GM19463 (cell line): ENCODE results near the gene FAM111B.
"Not testable (repeated sequence)": the region's sequence is repeated elsewhere in the genome, so short reads cannot be mapped to it uniquely, and the experiment has no call there.

Source experiments
- ATAC-seq: cut with Tn5 transposase; IDR thresholded peaks from one replicate; pipeline ENCODE4 v1.9.1; 2021; ENCODE audit warnings: mild to moderate bottlenecking, moderate library complexity; ENCODE audit not compliant: unreplicated experiment

FAM111B gene

DNA sequence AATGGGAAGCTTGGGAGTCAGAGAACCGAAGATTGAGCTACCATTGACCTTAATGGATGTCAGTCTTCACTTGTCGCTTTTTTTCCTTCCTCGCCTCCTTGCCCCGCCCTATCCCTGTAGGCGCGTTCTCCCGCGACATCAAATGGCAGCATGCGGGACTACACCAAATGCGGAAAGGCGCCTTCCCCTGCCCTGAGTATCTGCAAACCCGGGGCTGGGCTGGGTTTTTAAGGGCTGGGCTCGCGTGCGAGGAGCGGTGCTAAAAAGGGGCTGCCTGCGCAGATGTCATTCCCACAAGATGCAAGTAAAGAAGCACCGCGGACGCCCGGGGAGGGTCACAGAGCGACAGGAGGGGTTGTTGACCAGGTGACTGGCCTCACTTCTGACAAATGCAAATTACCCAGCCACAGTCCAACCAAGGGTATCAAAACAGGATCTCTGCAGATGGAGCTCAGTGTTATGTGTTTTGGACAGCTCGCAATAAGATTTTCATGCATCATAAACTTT is 4.7 kb upstream of the FAM111B start:
- peak; percentile 62 for ATAC-seq

DNA sequence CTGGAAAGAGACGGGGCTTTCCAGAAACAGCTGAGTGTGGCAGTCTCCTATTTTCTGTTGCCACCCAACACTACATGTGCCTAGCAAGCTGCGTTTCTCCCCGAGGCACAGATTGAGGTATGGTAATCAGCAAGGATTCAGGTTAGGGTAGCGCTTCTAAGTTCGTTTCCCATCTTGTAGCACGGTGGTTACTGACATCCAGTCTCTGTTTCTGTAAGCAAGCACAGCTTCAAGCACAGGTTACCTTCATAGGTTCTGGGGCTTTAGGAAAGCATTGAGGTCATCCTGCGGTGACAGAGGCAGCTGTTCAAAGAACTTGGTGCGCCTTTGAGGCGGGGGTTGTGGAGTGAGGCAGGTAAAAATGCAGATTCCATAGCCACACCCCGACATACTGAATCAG is 684 bp downstream of the FAM111B start:
- ATAC-seq: peak; percentile 28

DNA sequence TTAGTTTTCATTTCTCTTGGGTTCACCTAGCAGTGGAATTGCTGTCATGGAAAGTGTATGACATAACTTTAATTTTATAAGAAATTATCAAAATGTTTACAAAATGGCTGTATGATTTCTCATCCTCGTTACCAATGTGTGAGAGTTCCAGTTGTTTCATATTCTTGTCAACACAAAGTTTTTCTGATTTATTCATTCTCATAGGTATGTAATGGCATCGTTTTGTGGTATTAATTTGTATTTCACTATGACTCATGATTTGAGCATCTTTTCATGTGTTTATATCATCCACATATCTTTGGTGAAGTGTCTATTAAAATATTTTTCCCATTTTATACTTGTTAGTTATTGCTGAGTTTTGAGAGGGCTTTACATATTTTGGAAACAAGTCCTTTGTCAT is 5.5 kb downstream of the FAM111B start:
- ATAC-seq: no peak

- ATAC-seq: no peak
Observed at GRCh38 chr11:59114344-59114743, 7.3 kb downstream of the FAM111B start.

- no peak for ATAC-seq
Observed at GRCh38 chr11:59115553-59115952, 8.5 kb downstream of the FAM111B start.

- ATAC-seq: no peak
Observed at GRCh38 chr11:59117774-59118173, 10.7 kb downstream of the FAM111B start.

- no peak for ATAC-seq
Observed at GRCh38 chr11:59119826-59120225, 12.8 kb downstream of the FAM111B start.

DNA sequence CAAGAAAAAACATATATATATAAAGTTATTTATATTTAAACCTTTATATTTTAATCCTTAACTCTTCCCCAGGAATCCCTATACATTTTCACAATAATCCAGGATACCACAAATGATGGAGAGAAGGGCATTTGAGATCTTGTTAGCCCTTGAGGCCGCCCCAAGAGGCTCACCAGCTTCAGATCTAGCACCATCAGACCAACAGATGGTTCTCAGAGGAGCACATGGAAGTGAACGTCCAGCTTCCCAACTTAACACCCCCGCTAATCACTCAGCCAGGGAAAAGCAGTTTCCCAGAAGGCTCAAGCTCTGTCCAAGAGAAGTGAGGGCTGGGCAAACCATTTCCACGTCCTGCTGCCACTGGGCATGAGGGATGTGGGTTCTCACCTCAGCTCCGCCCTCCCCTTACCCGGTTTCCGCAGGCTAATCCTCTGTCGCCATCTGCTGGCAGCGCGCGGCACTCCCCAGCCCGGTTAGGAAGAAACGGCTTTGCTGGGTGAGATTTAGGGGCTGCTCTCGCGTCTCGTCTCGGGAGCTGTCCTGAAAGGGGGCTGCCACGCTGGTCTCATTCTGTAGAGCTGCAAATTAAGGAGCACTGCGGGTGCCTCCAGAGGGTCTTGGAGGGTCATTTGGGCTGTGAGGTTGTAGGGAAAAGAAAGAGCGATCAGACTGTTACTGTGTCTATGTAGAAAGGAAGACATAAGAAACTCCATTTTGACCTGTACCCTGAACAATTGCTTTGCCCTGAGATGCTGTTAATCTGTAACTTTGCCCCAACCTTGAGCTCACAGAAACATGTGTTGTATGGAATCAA is 28.8 kb downstream of the FAM111B start:
- ATAC-seq: peak; percentile 99

- not testable (repeated sequence) for ATAC-seq
Observed at GRCh38 chr11:59136551-59136950, 29.5 kb downstream of the FAM111B start.

DNA sequence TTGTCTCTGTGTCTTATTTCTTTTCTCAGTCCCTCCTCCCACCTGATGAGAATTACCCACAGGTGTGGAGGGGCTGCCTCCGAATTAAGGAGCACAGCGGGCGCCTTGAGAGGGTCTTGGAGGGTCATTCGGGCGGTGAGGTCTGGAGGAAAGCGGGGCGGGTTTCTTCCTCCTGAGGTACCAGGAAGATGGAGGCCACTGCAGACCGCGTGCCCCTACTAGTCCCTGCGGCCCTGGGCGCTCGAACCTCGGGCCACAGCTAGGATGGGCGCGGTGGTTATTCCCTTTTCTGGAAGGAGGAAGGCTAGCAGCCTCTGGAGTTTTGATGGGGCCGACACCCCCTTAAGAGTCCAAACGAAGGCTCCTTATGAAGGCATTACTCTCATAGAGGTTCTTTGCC is 30.2 kb downstream of the FAM111B start:
- ATAC-seq: no peak

DNA sequence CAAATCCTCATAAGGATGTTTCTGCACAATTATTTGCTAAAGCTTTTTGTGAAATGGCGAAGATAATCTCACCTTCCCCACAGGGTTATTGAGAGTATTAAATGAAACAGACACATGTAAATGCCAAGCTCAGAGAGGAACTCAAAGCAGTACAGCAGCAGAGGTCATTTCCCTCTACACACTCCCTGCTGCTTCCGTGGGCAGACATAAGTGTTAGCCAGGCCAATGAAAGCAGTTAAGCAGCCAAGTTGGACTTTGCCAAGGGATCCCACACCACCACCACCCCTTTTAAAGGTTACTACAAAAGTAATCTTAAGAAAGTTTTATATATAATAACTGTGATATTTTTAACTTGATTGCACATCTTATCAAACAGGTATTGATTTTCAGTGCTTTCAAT is 31.6 kb downstream of the FAM111B start:
- no peak for ATAC-seq

GRCh38 chr11:59141191-59141590 is 34.2 kb downstream of the FAM111B start:
- no peak for ATAC-seq

- ATAC-seq: no peak
Observed at GRCh38 chr11:59141673-59142460, 34.8 kb downstream of the FAM111B start.

DNA sequence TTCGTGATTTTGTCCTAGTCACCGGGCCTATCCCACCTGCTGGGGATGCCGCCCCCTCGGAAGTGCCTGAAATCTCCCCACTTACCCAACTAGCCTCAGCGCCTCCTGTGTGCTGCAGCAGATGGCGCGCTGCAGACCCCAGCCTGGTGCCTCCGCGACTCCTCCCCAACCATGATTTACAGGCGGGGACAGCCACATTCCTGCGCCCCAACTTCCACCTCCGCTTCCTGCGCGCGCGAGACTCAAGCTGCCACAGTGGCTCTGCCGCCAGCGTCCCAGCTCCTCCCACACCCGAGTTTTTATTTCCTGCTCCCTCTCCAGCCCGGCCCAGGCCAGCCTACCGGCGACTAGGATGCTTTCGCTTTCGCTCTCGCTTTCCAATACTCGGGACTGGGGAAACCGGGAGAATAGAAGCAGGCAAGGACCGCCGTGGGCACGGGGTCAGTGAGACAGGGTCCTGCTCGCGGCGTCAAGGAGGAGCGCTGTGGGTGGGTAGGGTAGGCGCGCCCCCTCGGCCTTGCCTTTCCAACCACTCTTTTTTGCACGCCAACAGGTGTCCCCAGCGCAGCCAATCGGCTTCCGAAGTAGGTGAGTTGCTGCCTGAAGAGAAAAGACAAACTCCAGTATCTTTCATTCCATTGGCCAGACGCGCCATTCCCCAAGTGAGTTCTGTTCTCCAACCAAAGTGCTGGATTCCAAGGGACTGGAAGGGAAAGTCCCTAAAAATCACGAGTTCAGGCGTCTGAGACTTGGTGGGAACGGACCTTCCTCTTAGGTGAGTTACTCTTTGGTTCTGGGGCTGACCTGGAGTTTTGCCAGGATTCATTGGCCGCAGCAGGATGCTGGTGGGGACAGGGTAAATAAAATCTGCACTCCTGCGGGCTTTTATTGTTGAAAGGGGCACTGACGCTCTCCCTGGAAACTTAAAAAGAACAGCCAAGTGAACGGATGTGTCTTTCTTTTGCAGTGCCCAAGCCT is 35.8 kb downstream of the FAM111B start, which contains the start of gene FAM111A:
Gene FAM111A, plus strand, starts transcription at position 327 of the 978 bp plus-strand sequence. CDS start 6,017 bp downstream, outside the sequence.
- ATAC-seq: peak; percentile 68

GRCh38 chr11:59144096-59144495 is 37.1 kb downstream of the FAM111B start:
- no peak for ATAC-seq

GRCh38 chr11:59144579-59145345 is 37.7 kb downstream of the FAM111B start:
- ATAC-seq: peak; percentile 53

- no peak for ATAC-seq
Observed at GRCh38 chr11:59145534-59145933, 38.5 kb downstream of the FAM111B start.

DNA sequence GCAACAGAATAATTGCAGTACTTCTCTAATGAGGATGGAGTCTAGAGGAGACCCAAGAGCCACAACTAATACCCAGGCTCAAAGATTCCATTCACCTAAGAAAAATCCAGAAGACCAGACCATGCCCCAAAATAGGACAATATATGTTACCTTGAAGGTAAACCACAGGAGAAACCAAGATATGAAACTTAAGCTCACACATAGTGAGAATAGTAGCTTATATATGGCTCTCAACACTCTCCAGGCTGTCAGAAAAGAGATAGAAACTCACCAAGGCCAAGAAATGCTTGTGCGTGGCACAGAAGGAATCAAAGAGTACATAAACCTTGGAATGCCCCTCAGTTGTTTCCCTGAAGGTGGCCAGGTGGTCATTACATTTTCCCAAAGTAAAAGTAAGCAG is 44.7 kb downstream of the FAM111B start:
- ATAC-seq: peak; percentile 44

DNA sequence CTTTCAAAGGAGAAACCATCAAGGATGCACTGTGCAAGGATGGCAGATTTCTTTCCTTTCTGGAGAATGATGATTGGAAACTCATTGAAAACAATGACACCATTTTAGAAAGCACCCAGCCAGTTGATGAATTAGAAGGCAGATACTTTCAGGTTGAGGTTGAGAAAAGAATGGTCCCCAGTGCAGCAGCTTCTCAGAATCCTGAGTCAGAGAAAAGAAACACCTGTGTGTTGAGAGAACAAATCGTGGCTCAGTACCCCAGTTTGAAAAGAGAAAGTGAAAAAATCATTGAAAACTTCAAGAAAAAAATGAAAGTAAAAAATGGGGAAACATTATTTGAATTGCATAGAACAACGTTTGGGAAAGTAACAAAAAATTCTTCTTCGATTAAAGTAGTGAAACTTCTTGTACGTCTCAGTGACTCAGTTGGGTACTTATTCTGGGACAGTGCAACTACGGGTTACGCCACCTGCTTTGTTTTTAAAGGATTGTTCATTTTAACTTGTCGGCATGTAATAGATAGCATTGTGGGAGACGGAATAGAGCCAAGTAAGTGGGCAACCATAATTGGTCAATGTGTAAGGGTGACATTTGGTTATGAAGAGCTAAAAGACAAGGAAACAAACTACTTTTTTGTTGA is 45.4 kb downstream of the FAM111B start:
- peak; percentile 81 for ATAC-seq
